ENCODE measurements around the gene UCN2.

UCN2 gene, protein sequence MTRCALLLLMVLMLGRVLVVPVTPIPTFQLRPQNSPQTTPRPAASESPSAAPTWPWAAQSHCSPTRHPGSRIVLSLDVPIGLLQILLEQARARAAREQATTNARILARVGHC

DNA sequence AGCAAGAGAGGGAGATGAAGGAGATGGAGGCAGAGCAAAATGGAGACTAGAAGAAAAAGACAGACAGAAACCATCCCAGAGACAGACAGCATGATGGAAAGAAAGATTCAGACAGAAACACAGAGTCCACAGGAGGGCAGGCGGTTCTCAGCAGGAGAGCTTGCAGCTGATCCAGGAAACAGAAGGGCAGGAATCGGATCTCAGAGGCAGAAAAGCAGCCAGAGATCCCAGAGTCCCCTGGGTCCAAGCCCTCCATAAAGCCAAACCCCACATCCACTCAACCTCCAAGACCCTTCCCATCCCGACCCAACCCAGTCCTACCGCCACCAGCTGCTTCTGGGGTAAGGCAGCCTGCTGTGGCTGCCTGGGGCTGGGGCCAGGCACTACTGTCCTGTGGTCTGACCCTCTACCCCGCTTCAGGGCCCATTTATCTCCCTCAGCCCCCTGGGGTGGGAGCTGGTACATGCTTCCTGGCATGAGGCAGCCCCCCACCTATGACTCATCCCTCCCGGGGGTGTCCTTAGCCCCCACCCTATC, at the start of gene UCN2:
Gene UCN2, minus strand, starts transcription at position 400 of the 537 bp plus-strand sequence. CDS start 657 bp downstream, outside the sequence.
- TF ChIP-seq, protein P1, sequence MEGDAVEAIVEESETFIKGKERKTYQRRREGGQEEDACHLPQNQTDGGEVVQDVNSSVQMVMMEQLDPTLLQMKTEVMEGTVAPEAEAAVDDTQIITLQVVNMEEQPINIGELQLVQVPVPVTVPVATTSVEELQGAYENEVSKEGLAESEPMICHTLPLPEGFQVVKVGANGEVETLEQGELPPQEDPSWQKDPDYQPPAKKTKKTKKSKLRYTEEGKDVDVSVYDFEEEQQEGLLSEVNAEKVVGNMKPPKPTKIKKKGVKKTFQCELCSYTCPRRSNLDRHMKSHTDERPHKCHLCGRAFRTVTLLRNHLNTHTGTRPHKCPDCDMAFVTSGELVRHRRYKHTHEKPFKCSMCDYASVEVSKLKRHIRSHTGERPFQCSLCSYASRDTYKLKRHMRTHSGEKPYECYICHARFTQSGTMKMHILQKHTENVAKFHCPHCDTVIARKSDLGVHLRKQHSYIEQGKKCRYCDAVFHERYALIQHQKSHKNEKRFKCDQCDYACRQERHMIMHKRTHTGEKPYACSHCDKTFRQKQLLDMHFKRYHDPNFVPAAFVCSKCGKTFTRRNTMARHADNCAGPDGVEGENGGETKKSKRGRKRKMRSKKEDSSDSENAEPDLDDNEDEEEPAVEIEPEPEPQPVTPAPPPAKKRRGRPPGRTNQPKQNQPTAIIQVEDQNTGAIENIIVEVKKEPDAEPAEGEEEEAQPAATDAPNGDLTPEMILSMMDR (conservative IDR thresholded peaks at IDR 0.05), result no peak
- H3K27ac ChIP-seq, result no peak within 1 kb of the TSS

DNA sequence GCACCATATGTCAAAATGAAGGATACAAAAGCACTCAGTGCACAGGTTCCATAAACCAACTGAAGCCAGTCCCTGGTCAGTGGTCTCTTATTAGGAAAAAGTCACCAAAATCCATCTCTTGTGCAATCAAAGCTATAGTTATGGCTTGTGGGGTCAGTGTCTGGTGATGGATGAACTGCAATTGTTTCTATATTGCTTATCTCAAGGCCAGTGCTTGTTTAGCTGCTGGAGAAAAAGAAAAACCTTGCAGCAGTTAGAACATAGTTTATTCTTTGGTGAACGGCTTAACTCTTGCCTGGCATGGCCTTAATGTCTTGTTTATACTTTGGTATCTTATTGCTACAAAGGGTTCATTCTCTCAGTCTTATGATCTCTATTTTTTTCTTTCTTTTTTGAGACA, 48.7 kb upstream of the UCN2 start:
- H3K27ac ChIP-seq, result no peak overlapping the region
- TF ChIP-seq, protein P1 (conservative IDR thresholded peaks at IDR 0.05), result no peak

GRCh38 chr3:48609088-48610005, 45.8 kb upstream of the UCN2 start, which contains the start of gene UQCRC1:
TSS of gene UQCRC1 (minus strand) at chr3:48609646. CDS start at chr3:48609620, 26 bp downstream.
- peak within 1 kb of the TSS; percentile 90 for H3K27ac ChIP-seq

DNA sequence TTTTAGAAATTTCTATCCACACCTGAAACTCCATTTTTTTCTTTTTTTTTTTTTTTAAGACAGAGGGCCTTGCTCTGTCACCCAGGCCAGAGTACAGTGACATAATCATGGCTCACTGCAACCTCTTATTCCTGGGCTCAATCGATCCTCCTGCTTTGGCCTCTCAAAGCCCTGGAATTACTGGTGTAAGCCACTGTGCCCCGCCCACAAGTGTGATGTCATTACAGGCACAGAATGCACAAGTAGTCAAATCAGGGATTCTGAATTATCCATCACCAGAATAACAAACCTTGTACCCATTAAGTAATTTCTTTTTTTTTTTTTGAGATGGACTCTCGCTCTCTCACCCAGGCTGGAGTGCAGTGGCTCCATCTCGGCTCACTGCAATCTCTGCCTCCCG, 43.9 kb upstream of the UCN2 start:
- TF ChIP-seq, protein P1 (conservative IDR thresholded peaks at IDR 0.05), result no peak

More at GRCh38 chr3:48609088-48610005, 45.8 kb upstream of the UCN2 start, which contains the start of gene UQCRC1:
- TF ChIP-seq, protein P1 (conservative IDR thresholded peaks at IDR 0.05), result peak; percentile 84

GRCh38 chr3:48601622-48601994, 38.0 kb upstream of the UCN2 start:
- H3K27ac ChIP-seq, result no peak overlapping the region
- TF ChIP-seq, protein P1 (conservative IDR thresholded peaks at IDR 0.05), result no peak

More for the DNA sequence above, 43.9 kb upstream of the UCN2 start:
- H3K27ac ChIP-seq, result no peak overlapping the region

DNA sequence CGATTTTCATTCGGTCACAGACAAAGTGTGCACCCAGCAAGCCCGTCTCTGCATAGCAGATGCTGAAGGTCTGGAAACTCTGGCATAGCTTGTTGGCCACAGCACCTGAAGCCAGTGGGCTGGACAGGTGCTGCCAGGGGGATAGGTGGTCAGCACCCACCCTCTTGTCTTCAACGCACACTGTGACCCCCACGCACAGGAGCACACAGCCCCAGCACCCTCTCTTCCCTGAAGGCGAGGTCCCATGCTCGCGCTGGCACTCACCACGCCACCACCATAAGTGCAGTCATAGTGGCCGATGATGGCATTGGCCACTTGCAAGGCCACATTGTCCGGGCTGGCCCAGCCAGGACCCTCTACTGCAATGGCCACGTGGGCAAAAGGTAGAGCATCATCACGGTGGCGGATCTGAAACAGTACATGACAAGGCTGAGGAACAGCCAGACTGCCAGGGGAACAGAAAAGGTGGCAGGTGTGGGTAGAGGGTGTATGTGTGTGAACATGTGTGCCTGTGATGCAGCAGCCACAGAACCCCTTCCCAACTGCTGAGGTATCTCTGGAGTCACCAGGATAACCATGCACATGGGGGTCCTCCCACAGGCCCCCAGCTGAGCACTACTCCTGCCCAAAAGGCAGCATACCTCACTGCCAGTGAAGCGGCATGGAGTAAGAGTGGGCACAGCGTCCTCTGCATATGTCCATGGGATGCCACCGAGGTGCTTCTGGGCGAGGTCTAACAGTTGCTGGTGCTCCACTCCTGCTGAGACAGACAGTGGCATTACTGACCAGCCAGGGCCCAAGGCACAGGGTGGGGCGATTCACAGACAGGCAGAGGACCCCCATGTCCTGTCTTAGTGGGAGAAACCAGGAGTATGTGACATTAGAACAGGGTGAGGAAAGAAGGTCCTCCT, 37.4 kb upstream of the UCN2 start:
- no peak overlapping the region for H3K27ac ChIP-seq
- TF ChIP-seq, protein P1 (conservative IDR thresholded peaks at IDR 0.05), result no peak

Data from VCaP (cell line).